Non-pigmented ciliary epithelial cell (primary cell): ENCODE results near the gene CLDN24.

Experiments used
- DNase-seq: peaks from one replicate; pipeline ENCODE4 v3.0.0-alpha.2; 2010; ENCODE audit warnings: low read depth

Gene CLDN24

DNA sequence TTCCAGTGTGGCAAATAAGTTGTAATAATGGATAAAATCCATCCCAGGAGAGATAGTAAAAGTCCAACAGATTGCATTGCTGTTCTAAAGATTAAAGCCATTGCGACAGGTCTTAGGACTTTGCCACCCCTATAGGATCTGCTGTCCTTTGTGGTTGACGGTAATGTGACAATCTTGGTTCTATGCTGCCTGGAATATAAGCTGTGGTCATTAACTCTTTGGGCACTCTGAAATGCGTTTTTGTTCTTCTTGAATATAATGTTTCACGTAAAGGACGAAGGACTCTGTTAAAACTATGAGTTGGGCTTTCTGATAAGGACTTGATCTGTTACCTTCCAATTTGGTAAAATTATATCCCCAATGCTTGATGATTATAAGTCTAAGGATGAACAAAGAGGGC is at the start of gene CLDN24:
Gene CLDN24 (minus strand): TSS at position 101 of the 400 bp plus-strand sequence. CDS start 0 bp downstream, at position 101.
- no peak for DNase-seq

DNA sequence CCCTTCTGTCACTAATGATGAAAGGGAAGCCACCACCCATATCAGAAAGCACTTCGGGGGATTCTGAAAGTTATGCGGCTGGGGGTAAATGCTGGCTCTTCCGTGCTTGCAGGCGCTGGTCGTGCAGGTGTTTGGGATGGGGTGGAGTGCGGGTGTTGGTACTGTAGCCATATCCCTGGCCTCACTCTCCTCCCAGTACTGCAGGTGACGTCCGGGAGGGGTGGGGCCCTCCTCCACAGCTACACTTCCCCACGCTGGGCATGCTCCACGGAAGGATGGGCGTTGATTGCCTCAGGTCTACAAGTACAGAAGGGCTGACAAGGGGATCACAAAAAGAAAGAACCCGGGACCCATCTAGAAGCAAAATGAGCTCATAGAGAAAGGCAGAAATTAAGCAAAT is 48.6 kb upstream of the CLDN24 start:
- DNase-seq = no peak

DNA sequence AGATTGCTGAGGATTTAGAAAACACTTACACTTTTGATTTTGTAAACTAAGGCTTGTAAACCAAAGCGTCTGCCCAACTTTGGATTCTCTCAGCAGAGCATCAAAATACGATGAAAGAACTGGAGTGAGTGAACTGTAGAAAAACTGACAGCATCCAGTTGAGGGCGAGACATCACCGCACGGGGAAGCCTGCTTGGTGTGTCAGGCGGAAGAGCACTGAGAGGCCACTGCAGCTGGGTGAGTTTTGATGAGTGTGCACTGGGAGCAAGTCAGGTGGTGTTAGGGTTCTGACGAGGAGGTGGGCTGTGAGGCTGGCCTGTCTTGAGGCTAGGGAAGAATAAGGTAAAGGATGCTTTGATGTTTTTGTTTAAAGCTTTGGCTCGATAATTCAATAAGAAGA is 46.8 kb upstream of the CLDN24 start:
- no peak for DNase-seq

DNA sequence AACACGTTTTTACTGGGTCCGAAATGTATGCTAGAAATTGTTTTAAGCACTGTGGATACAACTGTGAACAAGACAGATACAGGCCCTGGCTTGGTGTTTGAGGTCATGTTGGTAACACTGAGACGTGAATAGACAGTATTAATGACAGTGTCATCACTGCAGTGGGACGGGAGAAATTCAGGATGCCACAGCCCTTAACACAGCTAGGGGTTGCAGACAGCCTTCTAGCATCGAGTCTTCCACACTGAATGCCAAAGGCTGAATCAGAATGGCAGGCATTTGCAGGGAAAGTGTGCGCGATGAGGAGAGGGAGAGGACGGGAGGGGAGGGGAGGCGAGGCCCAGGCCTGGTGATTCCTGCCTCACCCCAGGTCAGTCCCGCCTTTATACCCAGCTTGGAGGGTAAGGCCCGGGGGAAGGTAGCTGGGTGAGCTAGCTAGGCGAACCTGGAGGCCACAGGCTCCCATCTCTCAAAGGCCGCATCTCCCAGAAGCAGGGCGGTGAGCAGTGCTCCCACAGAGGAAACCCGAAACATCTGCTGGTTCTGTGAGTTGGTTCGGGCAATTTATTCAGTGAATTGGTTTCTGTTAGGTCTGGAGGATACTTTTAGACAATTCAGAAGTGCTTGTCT is 44.1 kb upstream of the CLDN24 start:
- no peak for DNase-seq

DNA sequence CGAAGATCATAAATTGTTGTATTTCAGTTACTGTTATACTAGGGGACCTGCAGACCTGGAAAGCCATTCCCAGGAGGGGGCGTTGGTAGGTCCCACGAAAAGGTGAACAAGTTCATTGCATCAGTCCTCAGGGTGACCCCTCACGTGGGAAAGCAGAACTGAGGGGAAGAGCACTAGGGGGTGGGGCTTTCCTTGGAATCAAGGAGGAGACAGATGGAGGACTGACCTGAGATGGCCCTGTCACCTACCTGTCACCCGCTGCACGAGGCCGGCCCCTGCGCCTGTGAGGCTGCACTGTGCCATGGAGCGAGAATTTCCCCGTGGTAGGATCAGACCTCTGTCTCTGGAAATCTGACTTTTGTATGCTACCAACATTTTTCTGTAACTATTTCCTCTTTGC is 41.8 kb upstream of the CLDN24 start:
- no peak for DNase-seq

DNA sequence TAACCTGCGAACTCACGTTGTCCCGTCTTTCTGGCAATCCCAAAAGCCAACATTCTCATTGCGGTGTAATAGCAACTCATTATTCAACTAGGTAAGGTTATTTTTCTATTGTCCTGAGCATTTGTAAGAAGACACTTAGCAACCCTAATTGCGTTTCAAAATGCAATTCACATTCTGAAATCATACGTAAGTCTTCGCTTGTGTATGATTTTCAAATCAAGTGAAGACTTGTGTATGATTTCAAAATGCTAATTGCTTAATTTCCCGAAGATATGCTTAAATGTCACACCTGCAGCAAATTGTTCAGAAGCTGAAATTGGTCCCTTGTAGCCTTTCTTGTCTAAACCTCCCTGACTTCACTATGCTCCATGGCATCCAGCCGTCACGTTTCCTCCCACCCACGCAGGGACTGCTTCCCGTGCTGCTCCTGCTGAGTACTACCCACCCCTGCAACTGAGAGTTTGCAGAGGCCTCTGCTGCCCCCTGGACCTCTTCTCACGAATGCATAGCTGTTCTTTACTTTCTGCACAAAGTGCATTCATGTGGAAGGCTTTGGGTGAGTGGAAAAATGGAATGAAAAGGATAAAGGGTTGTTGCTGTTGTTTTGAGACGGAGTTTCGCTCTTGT is 40.8 kb upstream of the CLDN24 start:
- no peak for DNase-seq

DNA sequence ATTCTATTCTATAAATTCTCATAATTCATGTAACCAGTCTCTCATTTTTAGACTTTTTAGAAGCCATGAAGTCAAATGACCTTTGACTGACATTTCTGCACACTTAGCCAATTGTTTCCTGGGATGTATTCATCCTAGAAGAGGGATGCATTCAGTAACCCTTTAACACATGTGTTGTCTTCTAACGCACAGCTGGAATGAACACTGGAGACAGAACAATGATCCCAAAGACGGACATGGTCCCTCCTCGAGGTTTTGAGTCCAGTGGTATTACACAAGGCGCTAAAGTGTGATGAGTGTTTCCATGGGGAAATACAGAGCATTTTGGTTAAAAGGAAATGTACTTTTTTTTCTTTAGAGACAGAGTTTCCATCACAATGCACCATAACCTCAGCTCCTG is 39.8 kb upstream of the CLDN24 start:
- no peak for DNase-seq

DNA sequence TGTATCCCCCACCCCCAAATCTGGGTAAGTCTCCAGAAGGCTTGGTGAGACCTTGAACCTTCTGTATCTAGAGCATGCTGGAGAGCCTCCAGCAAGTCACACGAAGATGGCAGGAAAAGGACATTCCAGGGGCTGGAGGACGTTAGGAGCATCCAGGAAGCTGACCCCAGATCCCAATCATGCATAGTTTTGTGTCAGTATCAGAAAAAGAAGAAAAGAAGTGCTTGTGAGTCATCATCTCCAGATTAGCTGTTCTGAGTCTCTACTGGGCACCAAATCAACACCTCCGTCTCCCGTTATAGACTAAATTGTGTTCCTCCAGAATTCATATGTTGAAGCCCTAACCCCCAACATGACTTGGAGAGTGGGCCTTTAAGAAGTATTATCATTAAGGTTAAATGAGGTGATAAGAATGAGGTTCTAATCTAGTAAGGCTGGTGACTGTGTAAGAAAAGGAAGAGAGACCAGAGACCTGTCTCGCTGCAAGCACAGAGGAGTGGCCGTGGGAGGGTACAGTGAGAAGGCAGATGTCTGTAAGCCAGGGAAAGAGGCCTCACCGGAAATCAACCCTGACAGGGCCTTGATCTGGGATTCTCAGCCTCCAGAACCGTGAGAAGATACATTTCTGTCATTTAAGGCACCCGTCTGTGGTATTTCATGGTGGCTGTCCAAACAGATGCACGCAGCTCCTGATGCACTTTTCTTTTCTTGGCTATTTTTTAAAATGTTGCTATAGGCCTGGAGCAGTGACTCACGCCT is 38.1 kb upstream of the CLDN24 start:
- DNase-seq = no peak

DNA sequence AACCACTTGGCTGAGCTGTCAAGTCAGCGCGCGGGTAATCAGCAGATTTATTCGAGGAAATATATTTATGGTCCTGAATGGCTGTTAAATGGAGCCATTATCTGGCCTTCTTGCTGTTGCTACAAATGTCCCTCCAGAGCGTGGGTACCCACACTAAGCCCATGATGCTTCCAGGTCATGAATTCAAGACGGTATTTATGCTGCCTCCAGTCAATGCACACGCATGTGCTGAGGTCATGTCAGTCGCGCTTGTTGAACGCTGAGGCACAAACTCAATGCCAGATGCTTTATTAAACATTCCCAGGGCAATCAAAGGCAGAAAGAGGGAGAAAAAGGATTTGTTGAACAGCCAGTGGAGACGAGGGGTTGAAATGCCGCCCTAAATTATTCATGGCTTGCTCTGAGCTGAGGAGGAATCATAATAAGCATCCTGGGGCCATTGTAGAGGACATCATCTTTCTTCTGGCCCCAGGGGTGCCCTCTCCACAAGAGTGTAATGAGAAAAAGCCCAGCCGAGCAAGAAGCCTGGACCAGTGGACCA is 36.1 kb upstream of the CLDN24 start:
- DNase-seq = no peak

DNA sequence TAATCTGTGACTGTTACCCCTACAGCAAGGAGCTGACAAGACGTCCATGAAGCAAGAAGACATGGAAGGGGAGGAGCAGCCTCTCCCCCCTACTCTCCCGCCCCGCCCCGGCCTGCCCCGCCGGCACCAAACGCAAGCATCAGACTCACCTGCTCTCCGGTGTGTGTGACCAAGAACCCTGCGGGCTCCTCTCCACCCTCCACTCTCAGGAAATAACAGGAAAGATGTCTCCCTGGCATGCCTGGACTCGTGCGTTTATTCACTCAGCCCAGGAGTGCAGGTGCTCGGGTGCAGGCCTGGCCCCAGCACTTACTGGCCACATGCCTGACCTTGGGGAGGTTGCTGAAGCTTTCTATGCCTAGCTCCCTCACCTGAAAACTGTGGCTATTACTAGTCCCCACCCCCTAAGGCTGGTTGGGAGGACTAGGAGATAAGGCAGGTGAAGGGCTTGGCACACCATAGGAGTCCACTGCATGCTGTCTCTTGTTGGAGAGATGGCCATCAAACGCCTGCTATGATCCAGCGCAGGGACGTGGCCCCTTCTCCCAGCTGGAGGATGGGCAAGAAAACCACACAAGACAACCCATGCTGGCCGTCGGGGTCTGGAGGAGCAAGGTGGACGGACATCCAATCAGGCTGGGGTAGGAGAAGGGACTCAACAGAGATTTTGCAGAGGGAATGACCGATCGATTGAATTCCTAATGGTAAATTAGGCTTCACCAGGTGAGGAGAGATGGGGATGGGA is 34.9 kb upstream of the CLDN24 start:
- no peak for DNase-seq

DNA sequence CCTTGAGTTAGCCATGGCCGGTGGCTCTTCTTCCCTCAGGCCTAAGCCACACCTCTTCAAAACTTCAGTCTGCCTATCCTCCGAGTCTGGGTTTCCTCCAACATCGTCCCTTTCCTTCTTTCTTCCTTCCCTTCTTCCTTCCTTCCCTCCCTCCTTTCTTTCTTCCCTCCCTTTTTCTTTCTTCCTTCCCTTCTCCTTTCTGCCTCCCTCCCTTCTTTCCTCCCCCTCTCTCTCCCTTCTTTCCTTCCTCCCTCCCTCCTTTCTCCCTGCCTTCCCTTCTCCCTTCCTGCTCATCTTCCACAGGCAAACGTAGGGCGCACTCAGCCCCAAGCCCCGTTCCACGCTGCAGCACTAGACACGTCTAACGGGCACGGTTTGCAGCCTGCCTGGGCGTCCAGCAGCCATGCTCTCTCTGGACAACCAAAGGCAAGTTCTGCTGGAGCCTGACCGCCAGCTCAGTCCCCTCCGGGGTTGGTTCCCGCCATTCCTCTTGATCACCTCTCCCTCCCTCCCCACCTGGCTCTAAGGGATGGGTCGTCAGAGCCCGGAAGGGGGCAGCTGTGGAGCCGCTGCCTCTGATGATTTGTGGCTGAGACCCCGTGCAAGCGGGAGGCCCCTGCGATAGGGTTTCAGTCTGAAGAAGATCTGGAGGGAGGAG is 34.1 kb upstream of the CLDN24 start:
- no peak for DNase-seq

DNA sequence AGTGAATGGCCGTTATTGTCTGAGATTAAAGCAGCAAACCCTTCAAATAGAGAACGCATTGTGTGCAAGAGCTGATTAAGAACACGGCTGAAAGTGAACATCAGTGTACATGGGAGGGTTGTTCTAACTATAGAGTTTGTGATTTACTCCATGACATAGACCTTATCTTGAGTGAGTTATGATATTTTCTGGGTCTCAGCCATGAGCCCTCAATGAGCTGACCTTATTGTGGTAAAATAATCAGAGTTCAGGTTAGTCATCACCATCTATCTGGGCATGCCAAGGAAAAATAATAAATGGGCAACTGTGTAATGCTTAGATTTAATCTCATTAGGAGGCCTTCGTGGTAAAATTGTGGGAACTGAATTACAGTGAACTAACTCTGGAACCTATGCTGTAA is 33.2 kb upstream of the CLDN24 start:
- DNase-seq = no peak

DNA sequence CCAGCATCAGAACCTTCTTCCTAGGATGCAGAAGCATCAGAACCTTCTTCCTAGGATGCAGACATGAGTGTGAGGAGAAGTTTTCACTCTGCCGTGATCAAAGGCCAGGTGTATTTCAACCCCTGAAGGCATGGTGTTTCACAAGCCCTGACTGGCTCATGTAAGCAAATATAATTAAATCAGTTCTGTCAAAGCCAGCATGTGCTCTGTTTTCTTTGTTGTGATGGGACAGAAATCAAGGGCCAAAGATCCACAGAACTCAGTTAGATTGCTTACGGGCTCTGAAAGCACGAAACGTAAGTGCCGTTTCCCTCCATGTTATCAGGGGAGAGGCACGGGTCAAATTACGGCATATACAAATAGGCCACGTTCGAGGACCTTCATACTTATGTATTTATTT is 32.0 kb upstream of the CLDN24 start:
- no peak for DNase-seq

DNA sequence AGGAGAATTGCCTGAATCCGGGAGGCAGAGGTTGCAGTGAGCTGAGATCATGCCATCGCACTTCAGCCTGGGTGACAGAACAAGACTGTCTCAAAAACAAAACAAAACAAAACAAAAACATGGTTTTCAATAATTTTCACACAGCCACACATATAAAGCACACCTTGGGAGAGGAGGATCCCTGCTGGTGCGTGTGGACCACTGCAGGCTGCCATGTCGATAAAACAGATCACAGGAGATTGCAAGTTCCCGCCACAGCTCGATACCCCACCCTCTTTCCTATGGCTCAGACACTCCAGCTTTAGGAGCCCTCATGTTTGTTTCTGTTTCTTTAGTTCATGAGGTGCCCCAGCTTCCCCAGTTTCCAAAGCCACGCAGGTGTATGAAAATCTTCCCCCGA is 31.3 kb upstream of the CLDN24 start:
- DNase-seq = no peak

DNA sequence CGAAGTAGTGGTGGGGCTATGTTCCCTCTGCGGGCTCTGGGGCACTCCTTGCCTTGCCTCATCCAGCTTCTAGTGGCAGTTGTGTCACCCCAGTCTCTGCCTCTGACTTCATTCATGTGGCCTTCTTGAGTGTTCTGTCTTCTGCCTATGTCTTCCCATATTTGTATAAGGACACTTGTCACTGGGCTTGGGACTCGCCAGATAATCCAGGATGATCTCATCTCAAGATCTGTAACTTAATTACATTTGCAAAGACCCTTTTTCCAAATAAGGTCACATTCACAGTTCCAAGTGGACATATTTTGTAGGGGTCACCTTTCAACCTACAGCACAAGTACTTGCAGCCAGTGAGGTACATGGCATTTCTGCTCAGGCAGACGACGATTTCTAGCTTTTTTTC is 30.3 kb upstream of the CLDN24 start:
- no peak for DNase-seq

DNA sequence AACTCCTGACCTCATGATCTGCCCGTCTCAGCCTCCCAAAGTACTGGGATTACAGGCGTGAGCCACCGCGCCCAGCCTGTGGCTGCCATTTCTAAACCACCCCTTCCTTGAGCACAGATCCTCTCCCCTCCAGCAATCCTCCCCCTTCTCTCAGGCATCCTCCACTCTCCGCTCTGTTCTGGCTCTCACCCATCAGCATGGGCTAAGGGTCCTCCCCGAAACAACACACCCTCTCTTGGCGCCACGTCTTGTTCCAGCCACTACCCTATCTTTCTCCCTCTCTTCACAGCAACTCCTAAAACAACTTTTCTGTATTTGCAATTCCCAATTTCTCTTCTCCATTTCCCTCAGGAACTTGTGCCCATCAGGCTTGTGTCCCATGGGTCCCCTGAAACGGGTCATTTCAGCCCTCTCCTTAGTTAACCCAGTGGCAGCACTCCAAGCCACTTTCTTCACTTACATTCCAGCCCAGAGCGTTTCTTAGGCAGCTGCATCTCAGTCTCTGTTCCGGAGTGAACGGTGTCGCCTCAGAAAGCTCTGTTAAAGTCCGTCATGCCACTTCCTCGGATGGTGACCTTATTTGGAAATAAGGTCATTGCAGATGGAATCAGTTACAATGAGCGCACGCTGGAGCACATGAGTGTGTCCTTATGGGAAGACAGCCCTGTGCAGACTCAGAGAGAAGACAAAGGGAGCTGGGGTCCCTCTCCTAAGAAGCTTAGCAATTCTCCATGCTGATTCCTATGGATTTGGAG is 28.3 kb upstream of the CLDN24 start:
- no peak for DNase-seq

DNA sequence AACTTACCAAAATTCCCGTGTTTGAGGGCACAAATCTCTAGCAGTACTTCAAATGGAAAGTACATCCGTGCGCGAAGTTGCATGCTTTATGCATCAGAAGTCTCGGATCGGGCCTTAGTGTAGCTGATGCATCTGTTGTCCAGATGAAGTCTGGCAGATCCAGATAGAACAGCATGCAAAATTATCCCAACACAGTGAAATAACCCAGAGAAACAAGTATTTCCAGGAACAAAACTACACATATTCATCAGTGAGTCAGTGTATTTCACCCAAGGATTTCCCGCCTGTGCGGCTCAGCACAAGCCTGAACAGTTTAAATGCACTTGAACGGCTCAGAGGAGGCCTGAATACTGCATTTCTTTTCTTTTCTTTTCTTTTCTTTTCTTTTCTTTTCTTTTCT is 27.4 kb upstream of the CLDN24 start:
- DNase-seq = no peak

DNA sequence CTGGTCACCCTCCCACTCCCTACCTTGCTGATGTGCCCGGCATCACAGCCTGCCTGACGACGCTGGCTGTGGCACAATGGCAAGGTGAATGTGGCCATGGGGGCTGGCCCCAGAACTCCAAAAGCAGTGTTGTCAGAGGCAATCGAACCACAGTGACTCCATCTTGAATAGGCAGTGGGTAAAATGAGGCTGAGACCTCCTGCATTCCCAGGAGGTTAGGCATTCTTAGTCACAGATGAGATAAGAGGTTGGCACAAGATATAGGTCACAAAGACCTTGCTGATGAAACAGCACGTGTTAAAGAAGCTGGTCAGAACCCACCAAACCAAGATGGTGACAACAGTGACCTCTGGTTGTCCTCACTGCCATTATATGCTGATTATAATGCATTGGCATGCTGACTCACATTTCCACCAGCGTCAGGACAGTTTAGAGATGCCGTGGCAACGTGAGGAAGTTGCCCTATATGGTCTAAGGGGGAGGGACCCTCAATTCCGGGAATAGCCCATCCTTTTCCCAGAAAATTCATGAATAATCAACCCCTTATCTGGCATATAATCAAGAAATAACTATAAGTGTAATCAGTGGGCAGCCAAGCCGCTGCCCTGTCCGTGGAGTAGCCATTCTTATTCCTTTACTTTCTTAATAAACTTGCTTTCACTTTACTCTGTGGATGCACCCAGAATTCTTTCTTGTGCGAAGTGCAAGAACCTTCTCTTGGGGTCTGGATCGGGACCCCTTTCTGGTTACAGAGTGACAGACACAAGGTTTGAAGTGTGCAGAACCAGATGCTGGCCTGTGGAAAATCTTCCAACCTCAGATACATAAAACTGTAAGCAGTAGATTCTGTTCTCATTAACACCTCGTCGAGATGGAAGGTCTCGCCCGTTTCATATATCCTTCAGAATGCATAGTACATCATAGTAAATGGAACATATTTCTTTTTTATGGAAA is 26.8 kb upstream of the CLDN24 start:
- DNase-seq = no peak

DNA sequence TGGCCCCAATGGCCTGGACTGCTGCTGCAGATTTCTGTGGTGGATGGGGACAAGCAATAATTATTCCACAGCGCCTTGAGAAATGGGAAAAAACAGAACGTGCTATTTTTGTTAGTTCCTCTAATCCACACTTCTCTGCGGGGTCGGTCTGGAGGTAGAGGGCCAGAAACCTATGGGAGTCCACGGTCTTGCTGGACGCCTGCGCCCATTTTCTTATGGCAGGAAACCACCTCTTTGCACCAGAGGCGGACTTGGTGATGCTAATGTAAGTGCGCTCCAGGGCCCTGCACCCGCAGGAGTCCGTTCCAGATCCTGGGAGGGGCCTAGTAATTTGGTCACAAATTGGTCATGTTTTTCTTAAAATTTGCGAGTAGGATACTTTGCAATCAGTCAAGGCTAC is 25.9 kb upstream of the CLDN24 start:
- DNase-seq = no peak

DNA sequence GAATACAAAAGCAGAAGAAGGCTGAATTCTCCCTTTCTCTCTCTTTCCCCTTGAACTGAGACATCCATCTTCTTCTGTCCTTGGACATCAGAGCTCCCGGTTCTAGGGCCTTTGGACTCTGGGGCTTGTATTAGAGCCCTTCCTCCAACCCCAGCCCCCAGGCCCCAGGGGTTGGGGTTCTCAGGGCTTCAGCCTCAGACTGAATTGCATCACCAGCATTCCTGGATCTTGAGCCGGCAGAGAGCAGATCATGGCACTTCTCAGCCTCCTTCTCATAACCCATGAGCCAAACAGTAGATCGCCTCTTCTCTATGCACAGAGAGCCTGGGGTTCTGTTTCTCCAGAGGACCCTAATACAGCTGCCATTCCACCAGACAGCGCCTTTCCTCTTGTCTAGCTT is 25.3 kb upstream of the CLDN24 start:
- no peak for DNase-seq
